DMS53 treated with DMSO at 0.1 percent for 48 hours (cell line): ENCODE measurements around the gene PTPRK.
A peak's percentile ranks its signal among the peaks of the same experiment; 100 is the strongest.

Source experiments
- DNase-seq: peaks from one replicate; lab custom pipeline; 2025; ENCODE audit not compliant: unreplicated experiment; lab: John Stamatoyannopoulos, UW

PTPRK gene

GRCh38 chr6:128206610-128207426 is 313.6 kb downstream of the PTPRK start:
- DNase-seq, result no peak

- no peak for DNase-seq
Observed at GRCh38 chr6:128204616-128205015, 315.8 kb downstream of the PTPRK start.

GRCh38 chr6:128202169-128202765 is 318.1 kb downstream of the PTPRK start:
- DNase-seq, result no peak

- DNase-seq, result no peak
Observed at GRCh38 chr6:128200789-128201188, 319.6 kb downstream of the PTPRK start.

GRCh38 chr6:128199461-128199860 is 320.9 kb downstream of the PTPRK start:
- DNase-seq, result no peak

- DNase-seq, result no peak
Observed at GRCh38 chr6:128192972-128193371, 327.4 kb downstream of the PTPRK start.

GRCh38 chr6:128188678-128189077 is 331.7 kb downstream of the PTPRK start:
- no peak for DNase-seq

GRCh38 chr6:128186729-128187128 is 333.7 kb downstream of the PTPRK start:
- no peak for DNase-seq

GRCh38 chr6:128179876-128180438 is 340.4 kb downstream of the PTPRK start:
- DNase-seq, result no peak

- DNase-seq, result peak; percentile 19
Observed at GRCh38 chr6:128174724-128175123, 345.7 kb downstream of the PTPRK start.

- DNase-seq, result no peak
Observed at GRCh38 chr6:128172752-128173682, 347.4 kb downstream of the PTPRK start.

- DNase-seq, result no peak
Observed at GRCh38 chr6:128172081-128172480, 348.3 kb downstream of the PTPRK start.

GRCh38 chr6:128171182-128171581 is 349.2 kb downstream of the PTPRK start:
- no peak for DNase-seq

- no peak for DNase-seq
Observed at GRCh38 chr6:128168244-128168643, 352.2 kb downstream of the PTPRK start.

GRCh38 chr6:128167552-128167951 is 352.8 kb downstream of the PTPRK start:
- DNase-seq, result no peak

GRCh38 chr6:128164254-128164653 is 356.1 kb downstream of the PTPRK start:
- DNase-seq, result no peak

- DNase-seq, result no peak
Observed at GRCh38 chr6:128162423-128162822, 358.0 kb downstream of the PTPRK start.

GRCh38 chr6:128161839-128162238 is 358.6 kb downstream of the PTPRK start:
- no peak for DNase-seq

GRCh38 chr6:128161263-128161662 is 359.1 kb downstream of the PTPRK start:
- no peak for DNase-seq

GRCh38 chr6:128158496-128158895 is 361.9 kb downstream of the PTPRK start:
- DNase-seq, result no peak
